Naive B cell (primary cell): Measurements from ENCODE around the gene MSL1. TPM values are rescaled to one million over a fixed set of nuclear protein-coding genes. Genes with fewer than 3 reads are reported as not detected.

Experiments
- ATAC-seq, 2 donors: fragments of 150-1000 bp; cut with Tn5 transposase; 2 replicates each; pipeline ENCODE4 v1.10.0; 2021; ENCODE audit warnings: low read depth in 2 of 2, mild to moderate bottlenecking in 2 of 2, moderate library complexity in 2 of 2
- DNase-seq: peaks from one replicate; pipeline ENCODE4 v3.0.0; 2022
- H3K27ac Mint-ChIP-seq, 6 donors: one replicate each; pipeline ENCODE4 v1.8.0; 2020 to 2022; ENCODE audit warnings: mild to moderate bottlenecking in 6 of 6, mixed read lengths in 6 of 6, moderate library complexity in 5 of 6, inconsistent platforms in 2 of 6
- H3K27me3 Mint-ChIP-seq, 3 donors: one replicate each; pipeline ENCODE4 v1.8.0; 2021 to 2022; ENCODE audit warnings: mixed read lengths in 3 of 3, mild to moderate bottlenecking in 1 of 3
- H3K36me3 Mint-ChIP-seq, 2 donors: one replicate each; pipeline ENCODE4 v1.8.0; 2020 to 2022; ENCODE audit warnings: mixed read lengths in 2 of 2, inconsistent platforms in 1 of 2, mild to moderate bottlenecking in 1 of 2
- H3K4me1 Mint-ChIP-seq, 3 donors: one replicate each; pipeline ENCODE4 v1.8.0; 2020 to 2022; ENCODE audit warnings: mixed read lengths in 3 of 3, inconsistent platforms in 1 of 3, mild to moderate bottlenecking in 1 of 3, moderate library complexity in 1 of 3
- H3K4me3 Mint-ChIP-seq, 8 donors: one replicate each; pipeline ENCODE4 v1.8.0; 2020 to 2022; ENCODE audit warnings: mild to moderate bottlenecking in 8 of 8, mixed read lengths in 8 of 8, moderate library complexity in 8 of 8, inconsistent platforms in 2 of 8
- H3K9me3 Mint-ChIP-seq, 7 donors: one replicate each; pipeline ENCODE4 v1.8.0; 2020 to 2022; ENCODE audit warnings: mixed read lengths in 7 of 7, mild to moderate bottlenecking in 5 of 7, inconsistent platforms in 2 of 7, moderate library complexity in 1 of 7
- polyA plus RNA-seq, 6 donors: library from polyadenylated mRNA; unstranded; fragments of 300-500 nt; fragmentation: Illumina TruSeq; gene quantifications; one replicate each; pipeline ENCODE4 v1.2.3, GENCODE V29; 2021; ENCODE audit warnings: low read depth in 6 of 6

MSL1 gene
- polyA plus RNA-seq, 6 donors from 2014 or later, result 7.7 to 13.1 (median 9.2) TPM

- Mint-ChIP-seq H3K27me3 (no peaks in the 10 kb centered on the region), H3K4me1 (peaks cover 6 to 14% (median 11%) of the 10 kb centered on the region in 3 donors), H3K4me3 (no peak overlapping the region), H3K36me3 (peaks cover 11 to 43% of the 10 kb centered on the region in 2 donors), H3K27ac (peak overlapping the region in 3 of 6 donors; percentile 11 to 75 (median 22)), H3K9me3 (no peaks in the 10 kb centered on the region)
- ATAC-seq (peak; percentile 68 to 89), DNase-seq (peak; percentile 57)
Measured at GRCh38 chr17:40086150-40087044, 35.4 kb upstream of the MSL1 start.

DNA sequence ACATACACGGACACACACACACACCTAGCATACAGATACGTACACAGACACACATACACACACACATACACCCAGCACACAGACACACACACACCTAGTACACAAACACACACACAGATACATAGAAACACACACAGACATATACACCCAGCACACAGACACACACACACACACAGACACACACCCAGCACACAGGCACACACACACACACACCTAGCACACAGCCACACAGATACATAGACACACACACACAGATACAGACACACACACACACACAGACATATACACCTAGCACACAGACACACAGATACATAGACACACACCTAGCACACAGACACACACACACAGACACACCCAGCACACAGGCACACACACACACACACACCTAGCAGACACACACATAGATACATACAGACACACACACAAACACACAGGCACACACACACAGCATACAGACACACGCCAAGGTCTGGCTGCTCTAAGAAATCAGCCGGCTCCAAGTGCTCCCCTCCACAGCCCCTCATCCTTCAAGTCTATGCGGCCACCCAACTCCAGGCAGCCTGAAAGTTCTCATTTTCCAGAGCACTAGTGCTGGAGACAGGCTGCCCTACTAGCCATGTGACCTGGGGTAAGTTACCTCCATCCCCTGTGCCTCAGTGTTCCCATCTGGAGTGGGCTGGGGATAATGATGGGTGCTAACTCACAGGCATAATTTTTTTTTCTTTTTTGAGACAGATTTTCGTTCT, 34.5 kb upstream of the MSL1 start:
- H3K27me3 Mint-ChIP-seq, result no peaks in the 10 kb centered on the region
- H3K4me3 Mint-ChIP-seq, result peak overlapping the region in 1 of 8 donors; percentile 37
- H3K4me1 Mint-ChIP-seq, result peaks cover 6 to 14% (median 14%) of the 10 kb centered on the region in 3 donors
- ATAC-seq, result no peak
- no peak for DNase-seq
- peak overlapping the region in 4 of 6 donors; percentile 22 to 75 (median 62) for H3K27ac Mint-ChIP-seq
- peaks cover 11 to 43% of the 10 kb centered on the region in 2 donors for H3K36me3 Mint-ChIP-seq
- no peaks in the 10 kb centered on the region for H3K9me3 Mint-ChIP-seq

- Mint-ChIP-seq H3K36me3 (peaks cover 11 to 44% of the 10 kb centered on the region in 2 donors), H3K4me3 (no peak overlapping the region), H3K27me3 (no peaks in the 10 kb centered on the region), H3K4me1 (peaks cover 6 to 16% (median 14%) of the 10 kb centered on the region in 3 donors), H3K9me3 (no peaks in the 10 kb centered on the region), H3K27ac (peak overlapping the region in 2 of 6 donors; percentile 53 to 57)
- ATAC-seq (no peak), DNase-seq (no peak)
Measured at GRCh38 chr17:40087903-40088718, 33.7 kb upstream of the MSL1 start.

- no peak for ATAC-seq
- Mint-ChIP-seq H3K27me3 (no peaks in the 10 kb centered on the region), H3K9me3 (no peaks in the 10 kb centered on the region), H3K4me3 (no peak overlapping the region), H3K36me3 (peaks cover 14 to 54% of the 10 kb centered on the region in 2 donors), H3K27ac (peak overlapping the region in 2 of 6 donors; percentile 53 to 67), H3K4me1 (peaks cover 12 to 24% (median 21%) of the 10 kb centered on the region in 3 donors)
- DNase-seq, result no peak
Measured at GRCh38 chr17:40089077-40089895, 32.5 kb upstream of the MSL1 start.

DNA sequence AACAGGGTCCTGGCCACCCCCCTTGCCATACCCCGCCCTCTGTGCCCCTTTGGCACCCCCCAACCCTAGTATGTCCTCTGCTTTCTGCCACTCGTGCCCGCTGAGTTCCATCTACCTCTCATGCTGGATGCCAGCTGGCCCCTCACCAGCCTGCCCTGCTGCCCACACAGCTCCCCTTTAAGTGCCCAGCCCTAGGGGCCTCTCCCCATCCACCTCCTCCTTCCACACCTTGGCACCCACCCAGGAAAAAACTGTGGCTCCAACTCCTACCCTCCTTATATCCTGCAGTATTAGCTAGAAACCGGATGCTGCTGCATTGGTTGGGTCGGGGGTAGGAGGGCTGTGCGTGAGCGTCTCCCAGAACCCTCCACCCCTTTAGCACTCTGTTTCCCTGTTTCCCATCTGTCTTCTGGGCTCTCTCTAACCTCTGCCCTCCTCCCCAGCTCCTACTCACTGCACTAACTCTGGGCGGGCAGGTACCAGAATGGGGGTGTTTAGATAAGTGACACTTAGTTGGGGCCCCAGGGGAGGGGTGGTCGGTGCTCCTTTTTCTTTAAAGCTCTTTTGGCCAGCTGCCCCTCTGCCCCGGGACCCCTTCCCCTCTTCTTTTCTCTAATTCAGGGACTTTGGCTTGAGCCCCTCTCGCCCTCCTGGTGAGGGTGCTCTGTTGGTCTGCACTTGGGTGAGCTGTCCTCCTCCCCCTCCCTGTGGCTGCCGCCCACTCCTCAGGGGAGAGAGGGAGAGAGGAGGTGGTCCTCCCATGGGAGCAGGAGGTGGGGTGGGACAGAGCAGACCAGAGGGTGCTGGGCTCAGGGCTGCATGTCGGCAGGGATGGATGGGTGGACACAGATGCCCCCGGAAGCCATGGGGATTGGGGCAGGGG, 31.3 kb upstream of the MSL1 start:
- Mint-ChIP-seq H3K4me3 (no peak overlapping the region), H3K36me3 (peaks cover 10 to 48% of the 10 kb centered on the region in 2 donors), H3K4me1 (peaks cover 20 to 32% (median 29%) of the 10 kb centered on the region in 3 donors)

GRCh38 chr17:40091691-40092397, 29.9 kb upstream of the MSL1 start:
- peaks cover 33 to 41% (median 38%) of the 10 kb centered on the region in 3 donors for H3K4me1 Mint-ChIP-seq
- peaks cover 0 to 2% (median 0%) of the 10 kb centered on the region in 7 donors for H3K9me3 Mint-ChIP-seq
- no peak for ATAC-seq
- peak overlapping the region in 1 of 6 donors; percentile 72 for H3K27ac Mint-ChIP-seq
- H3K36me3 Mint-ChIP-seq, result peaks cover 15 to 55% of the 10 kb centered on the region in 2 donors
- H3K27me3 Mint-ChIP-seq, result no peaks in the 10 kb centered on the region
- no peak for DNase-seq
- H3K4me3 Mint-ChIP-seq, result no peak overlapping the region

More for the DNA sequence above, 31.3 kb upstream of the MSL1 start:
- H3K9me3 Mint-ChIP-seq, result no peaks in the 10 kb centered on the region
- no peak for ATAC-seq
- H3K27ac Mint-ChIP-seq, result peak overlapping the region in 1 of 6 donors; percentile 39
- H3K27me3 Mint-ChIP-seq, result no peaks in the 10 kb centered on the region
- DNase-seq, result no peak

- Mint-ChIP-seq H3K27me3 (no peaks in the 10 kb centered on the region), H3K4me3 (no peak overlapping the region), H3K27ac (peak overlapping the region in 3 of 6 donors; percentile 44 to 84 (median 56)), H3K36me3 (peaks cover 10 to 49% of the 10 kb centered on the region in 2 donors), H3K4me1 (peaks cover 34 to 42% (median 39%) of the 10 kb centered on the region in 3 donors), H3K9me3 (peaks cover 0 to 2% (median 0%) of the 10 kb centered on the region in 7 donors)
- ATAC-seq, result no peak
- no peak for DNase-seq
Measured at GRCh38 chr17:40092581-40092980, 29.2 kb upstream of the MSL1 start.

GRCh38 chr17:40093005-40093579, 28.7 kb upstream of the MSL1 start:
- H3K4me3 Mint-ChIP-seq, result no peak overlapping the region
- peaks cover 0 to 2% (median 0%) of the 10 kb centered on the region in 7 donors for H3K9me3 Mint-ChIP-seq
- DNase-seq (no peak), ATAC-seq (no peak)
- H3K27ac Mint-ChIP-seq, result peak overlapping the region in 3 of 6 donors; percentile 50 to 96 (median 74)
- no peaks in the 10 kb centered on the region for H3K27me3 Mint-ChIP-seq
- peaks cover 10 to 48% of the 10 kb centered on the region in 2 donors for H3K36me3 Mint-ChIP-seq
- H3K4me1 Mint-ChIP-seq, result peaks cover 40 to 47% (median 44%) of the 10 kb centered on the region in 3 donors

- peaks cover 0 to 2% (median 0%) of the 10 kb centered on the region in 7 donors for H3K9me3 Mint-ChIP-seq
- ATAC-seq, result no peak
- peak overlapping the region in 1 of 8 donors; percentile 28 for H3K4me3 Mint-ChIP-seq
- H3K27ac Mint-ChIP-seq, result peak overlapping the region in 4 of 6 donors; percentile 50 to 96 (median 65)
- H3K27me3 Mint-ChIP-seq, result no peaks in the 10 kb centered on the region
- H3K4me1 Mint-ChIP-seq, result peaks cover 46 to 51% (median 50%) of the 10 kb centered on the region in 3 donors
- H3K36me3 Mint-ChIP-seq, result peaks cover 10 to 43% of the 10 kb centered on the region in 2 donors
- DNase-seq, result no peak
Measured at GRCh38 chr17:40093580-40094201, 28.1 kb upstream of the MSL1 start.

GRCh38 chr17:40094874-40095273, 26.9 kb upstream of the MSL1 start:
- H3K4me3 Mint-ChIP-seq, result peak overlapping the region in 6 of 8 donors; percentile 45 to 95 (median 76)

More at GRCh38 chr17:40094874-40095273, 26.9 kb upstream of the MSL1 start:
- ATAC-seq (no peak), DNase-seq (no peak)
- Mint-ChIP-seq H3K36me3 (peaks cover 10 to 31% of the 10 kb centered on the region in 2 donors), H3K4me1 (peaks cover 57 to 61% (median 60%) of the 10 kb centered on the region in 3 donors), H3K27me3 (no peaks in the 10 kb centered on the region), H3K9me3 (peaks cover 0 to 2% (median 0%) of the 10 kb centered on the region in 7 donors), H3K27ac (peak overlapping the region in 5 of 6 donors; percentile 78 to 98 (median 96))
